WTC11 (cell line): ENCODE measurements around the gene PHKB.

Source experiments
- CREB1 ChIP-seq: sonication (generic); formaldehyde crosslinking; IDR thresholded peaks from 2 replicates; pipeline ENCODE4 v1.8.0; 2023; ENCODE audit warnings: mild to moderate bottlenecking, missing genetic modification reagents
- TF ChIP-seq, protein P1 (sequence below): fragments of 200-600 bp; IDR thresholded peaks from 2 replicates; pipeline ENCODE4 v1.8.0; 2022; ENCODE audit warnings: antibody characterized with exemption
- TF ChIP-seq, protein P2 (sequence below): sonication (generic); formaldehyde crosslinking; conservative IDR thresholded peaks from 2 replicates; pipeline ENCODE4 v1.8.1; 2023; ENCODE audit warnings: mild to moderate bottlenecking, low read depth, missing genetic modification reagents, moderate library complexity
- TF ChIP-seq, protein P3 (sequence below): sonication (generic); formaldehyde crosslinking; IDR thresholded peaks from 2 replicates; pipeline ENCODE4 v1.8.1; 2023; ENCODE audit warnings: mild to moderate bottlenecking, missing genetic modification reagents, moderate library complexity

DNA sequence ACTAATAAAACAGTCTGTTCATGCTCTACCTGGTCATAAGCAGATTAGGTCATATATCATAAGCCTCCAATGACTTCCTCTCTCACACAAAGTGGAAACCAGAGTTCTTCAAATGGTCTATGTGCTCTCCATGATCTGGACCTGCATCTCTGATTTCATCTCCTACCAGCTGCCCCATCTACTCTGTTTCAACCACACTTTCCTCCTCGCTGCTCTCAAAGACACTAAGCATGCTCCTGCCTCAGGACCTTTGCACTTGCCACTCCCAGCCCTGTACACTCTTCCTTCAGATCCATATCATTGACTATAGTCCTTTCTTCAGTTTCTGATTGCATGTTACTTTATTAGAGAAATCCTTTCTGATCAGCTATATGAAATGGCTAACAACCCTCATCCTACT is 196.8 kb downstream of the PHKB start:
- TF ChIP-seq, protein P1, sequence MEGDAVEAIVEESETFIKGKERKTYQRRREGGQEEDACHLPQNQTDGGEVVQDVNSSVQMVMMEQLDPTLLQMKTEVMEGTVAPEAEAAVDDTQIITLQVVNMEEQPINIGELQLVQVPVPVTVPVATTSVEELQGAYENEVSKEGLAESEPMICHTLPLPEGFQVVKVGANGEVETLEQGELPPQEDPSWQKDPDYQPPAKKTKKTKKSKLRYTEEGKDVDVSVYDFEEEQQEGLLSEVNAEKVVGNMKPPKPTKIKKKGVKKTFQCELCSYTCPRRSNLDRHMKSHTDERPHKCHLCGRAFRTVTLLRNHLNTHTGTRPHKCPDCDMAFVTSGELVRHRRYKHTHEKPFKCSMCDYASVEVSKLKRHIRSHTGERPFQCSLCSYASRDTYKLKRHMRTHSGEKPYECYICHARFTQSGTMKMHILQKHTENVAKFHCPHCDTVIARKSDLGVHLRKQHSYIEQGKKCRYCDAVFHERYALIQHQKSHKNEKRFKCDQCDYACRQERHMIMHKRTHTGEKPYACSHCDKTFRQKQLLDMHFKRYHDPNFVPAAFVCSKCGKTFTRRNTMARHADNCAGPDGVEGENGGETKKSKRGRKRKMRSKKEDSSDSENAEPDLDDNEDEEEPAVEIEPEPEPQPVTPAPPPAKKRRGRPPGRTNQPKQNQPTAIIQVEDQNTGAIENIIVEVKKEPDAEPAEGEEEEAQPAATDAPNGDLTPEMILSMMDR: no peak
- no peak for TF ChIP-seq CREB1 (CRISPR knock-in tag)
- TF ChIP-seq, protein P2, sequence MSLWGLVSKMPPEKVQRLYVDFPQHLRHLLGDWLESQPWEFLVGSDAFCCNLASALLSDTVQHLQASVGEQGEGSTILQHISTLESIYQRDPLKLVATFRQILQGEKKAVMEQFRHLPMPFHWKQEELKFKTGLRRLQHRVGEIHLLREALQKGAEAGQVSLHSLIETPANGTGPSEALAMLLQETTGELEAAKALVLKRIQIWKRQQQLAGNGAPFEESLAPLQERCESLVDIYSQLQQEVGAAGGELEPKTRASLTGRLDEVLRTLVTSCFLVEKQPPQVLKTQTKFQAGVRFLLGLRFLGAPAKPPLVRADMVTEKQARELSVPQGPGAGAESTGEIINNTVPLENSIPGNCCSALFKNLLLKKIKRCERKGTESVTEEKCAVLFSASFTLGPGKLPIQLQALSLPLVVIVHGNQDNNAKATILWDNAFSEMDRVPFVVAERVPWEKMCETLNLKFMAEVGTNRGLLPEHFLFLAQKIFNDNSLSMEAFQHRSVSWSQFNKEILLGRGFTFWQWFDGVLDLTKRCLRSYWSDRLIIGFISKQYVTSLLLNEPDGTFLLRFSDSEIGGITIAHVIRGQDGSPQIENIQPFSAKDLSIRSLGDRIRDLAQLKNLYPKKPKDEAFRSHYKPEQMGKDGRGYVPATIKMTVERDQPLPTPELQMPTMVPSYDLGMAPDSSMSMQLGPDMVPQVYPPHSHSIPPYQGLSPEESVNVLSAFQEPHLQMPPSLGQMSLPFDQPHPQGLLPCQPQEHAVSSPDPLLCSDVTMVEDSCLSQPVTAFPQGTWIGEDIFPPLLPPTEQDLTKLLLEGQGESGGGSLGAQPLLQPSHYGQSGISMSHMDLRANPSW (CRISPR knock-in tag): no peak
- TF ChIP-seq, protein P3, sequence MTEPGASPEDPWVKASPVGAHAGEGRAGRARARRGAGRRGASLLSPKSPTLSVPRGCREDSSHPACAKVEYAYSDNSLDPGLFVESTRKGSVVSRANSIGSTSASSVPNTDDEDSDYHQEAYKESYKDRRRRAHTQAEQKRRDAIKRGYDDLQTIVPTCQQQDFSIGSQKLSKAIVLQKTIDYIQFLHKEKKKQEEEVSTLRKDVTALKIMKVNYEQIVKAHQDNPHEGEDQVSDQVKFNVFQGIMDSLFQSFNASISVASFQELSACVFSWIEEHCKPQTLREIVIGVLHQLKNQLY (CRISPR knock-in tag): no peak
